ENCODE measurements around the gene FSTL4.
A peak's percentile ranks its signal among the peaks of the same experiment; 100 is the strongest.

Gene FSTL4

DNA sequence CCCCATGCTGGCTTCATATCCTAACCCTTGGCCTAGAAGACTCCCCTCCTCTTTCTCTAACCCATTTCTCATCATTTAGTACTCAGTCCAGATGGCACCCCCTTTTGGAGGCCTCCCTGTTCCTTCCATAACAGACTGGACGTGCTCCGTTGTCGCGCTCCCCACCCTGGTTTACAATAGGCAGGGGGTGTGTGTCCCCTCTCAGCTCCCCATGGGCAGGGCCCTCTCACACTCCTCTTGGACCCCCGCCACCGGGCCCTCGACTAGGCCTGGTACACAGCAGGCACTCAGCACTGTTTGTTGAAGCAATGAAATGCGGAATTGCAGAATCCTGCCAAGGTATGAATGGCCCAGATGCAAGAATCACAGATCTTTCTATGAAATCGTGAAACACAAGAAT, 227.4 kb downstream of the FSTL4 start:
- no peak for DNase-seq (ENCODE audit: low spot score)

DNA sequence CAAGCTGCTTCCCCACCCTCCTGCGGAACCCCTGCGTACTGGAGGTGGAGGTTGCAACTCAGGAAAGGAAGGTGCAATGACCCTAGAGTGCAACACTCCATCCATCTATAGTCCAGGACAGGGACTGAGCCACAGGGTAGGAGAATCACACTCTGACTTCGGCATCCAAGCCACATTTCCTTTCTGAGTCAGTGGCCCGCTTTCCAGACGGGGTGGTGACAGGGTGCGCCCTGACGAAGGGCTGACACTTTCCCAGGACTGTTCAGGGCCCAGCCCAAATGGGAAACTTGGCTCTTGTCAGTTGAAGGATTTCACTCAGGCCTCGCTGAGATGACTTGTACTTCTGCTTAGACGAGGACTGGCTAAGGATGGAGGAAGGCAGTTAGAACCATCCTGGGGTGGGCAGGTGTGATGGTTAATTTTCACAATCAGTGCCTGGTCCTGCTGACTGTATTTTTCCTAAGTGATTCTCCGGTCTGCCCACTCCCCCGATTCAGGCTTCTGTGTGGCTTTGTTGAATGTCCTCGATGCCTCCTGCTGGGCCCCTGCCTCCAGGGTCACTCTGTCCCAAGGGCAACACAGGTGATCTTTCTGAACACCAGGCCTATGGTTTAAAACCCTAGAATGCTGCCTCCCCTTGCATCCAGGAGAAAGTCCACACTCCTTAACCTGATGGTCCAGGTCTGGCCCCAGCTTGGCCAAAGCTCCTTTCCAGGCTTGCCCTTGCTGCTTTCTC, 228.1 kb downstream of the FSTL4 start:
- no peak for DNase-seq (ENCODE audit: low spot score)

DNA sequence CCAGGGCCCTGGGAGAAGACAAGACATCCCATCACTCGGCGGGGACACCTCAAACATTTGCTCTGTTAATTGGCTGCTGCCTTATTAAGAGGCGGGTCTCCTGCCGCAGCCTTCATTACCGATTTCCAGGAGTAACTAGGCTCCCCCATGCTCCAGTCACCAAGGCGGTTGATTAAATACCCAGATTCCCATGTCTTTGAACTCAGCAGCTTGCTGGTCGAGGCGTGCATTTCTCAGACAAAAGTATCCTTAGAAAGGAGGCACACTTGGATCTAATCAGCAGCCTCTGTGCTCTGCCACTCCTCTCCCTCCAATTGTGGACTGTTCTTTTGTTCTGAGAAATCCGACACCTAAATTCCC, 228.8 kb downstream of the FSTL4 start:
- DNase-seq (ENCODE audit: low spot score) = no peak

DNA sequence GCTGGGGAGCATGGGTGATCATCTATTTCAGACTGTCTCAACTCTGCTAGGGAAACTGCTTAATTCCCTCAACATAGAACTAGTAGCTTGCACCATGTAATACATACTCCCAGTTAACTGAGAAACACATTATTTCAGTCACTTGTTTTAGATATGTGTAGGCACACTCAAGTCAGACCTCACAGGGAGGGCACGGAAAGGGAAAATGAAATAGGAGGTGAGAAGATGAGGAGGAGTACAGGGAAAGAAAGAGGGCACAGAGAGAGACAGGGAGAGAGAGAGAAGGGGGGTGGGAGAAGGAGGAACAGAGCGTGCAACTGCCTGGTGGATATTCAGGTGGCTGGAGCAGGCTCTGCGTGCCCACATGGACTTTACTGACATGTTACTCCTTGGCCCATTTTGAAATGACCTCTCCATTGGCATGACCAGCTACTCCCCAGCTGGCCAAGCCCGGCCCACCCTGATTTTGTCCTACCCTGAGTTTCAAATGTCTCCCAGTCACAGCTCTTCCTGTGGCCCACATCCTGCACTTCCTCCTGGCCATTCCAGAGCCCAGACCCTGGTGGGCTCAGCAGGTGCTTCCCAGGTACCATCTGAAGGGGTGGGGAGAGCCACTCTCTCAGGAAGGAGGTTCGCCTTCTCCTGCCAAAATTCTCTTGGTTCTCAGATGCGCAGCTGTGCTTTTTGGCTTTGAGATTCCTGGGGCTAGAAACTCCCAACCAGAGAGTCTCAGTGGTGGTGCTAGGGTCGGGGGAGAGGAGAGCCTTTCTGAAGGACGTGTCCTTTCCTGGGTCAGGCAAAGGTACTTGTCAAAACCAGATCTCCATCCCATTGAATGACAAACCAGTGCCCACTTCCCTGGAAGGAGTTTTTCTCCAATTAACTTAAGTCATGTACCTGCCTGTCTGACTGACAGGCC, 229.4 kb downstream of the FSTL4 start:
- DNase-seq (ENCODE audit: low spot score) = no peak

DNA sequence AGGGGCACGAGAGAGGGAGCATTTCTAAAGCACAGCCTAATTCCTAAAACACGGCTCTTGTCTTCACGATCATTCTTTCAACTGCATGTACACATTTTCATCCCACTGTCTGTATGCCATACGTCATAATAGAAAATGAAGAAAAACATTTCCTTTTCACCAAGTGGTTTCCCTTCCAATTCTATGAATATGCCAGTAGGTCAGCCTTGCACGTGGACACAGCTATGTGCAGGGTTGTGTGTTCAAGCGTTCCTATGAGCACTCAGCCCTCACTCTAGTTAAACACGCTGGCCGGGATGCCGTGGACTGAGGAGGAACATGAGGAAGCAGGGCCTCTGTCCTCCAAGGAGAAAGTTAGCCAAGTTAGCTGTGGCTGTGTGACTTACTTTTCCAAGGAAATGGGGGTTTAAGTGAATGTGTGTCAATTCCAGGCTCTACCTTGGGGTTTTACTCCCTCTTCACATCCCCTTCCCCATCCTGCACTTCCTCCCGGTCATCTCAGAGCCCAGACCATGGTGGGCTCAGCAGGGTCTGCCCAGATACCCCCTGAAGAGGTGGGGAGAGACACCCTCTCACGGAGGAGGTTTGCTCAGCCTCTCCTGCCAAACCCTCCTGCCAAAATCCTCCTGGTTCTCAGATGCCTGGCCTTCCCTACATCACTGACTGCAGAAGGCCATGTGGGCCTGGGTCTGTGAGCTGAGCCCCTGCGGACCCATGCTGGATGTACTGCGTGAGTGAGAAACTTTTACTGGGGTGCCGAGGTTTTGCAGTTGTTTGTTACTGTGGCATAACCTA, 230.6 kb downstream of the FSTL4 start:
- no peak for DNase-seq (ENCODE audit: low spot score)

DNA sequence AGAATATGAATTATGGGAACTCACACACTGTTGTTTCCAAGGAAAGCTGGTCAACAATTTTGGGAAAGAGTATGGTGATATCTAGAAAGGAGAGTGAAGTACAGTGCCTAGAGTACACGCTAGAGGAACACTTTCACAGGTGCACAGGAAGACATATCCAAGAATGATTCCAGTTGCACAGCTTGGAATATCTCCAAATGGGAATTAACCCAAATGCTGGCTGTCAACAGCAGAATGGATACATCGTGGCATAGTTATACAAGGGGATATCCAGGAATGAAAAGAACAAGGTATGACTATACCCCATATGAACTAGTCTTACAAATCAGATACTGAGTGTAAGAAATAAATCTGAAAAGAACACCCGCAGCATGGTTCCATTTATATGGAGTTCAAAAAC, 231.3 kb downstream of the FSTL4 start:
- DNase-seq (ENCODE audit: low spot score) = no peak

DNA sequence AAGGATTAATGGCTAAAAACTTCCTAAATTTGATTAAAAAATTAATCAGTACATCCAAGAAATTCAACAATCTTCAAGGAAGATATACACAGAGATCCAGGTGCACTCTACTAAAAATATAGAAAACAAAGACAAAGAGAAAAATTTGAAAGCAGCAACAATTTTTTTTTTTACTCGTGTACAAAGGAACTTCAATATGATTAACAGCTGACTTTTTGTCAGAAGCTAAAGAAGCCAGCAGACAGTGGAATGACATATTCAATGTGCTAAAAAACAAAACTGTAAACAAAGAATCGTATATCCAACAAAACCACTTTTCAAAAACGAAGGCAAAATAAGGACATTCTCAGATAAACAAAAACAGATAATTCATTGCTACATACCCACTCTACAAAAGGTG, 234.6 kb downstream of the FSTL4 start:
- DNase-seq (ENCODE audit: low spot score) = no peak

DNA sequence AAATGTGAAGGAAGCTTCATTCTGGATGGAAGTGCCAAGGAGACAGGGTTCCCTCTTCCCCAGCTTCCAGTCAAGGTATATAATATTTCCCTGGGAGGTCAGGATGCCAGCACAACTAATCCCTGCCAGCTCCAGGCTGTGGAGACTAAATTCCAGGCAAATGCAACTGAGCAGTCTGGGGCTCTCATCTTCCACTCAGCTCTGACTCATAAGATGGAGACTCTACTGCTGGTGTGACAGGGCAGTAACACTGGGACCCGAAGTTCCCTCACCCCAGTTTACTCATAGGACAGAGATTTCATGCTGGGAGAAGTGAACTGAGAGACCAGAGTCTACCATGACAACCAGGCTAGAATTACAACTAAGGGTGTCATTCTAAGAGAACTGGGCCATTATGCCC, 235.4 kb downstream of the FSTL4 start:
- peak; percentile 11 for DNase-seq (ENCODE audit: low spot score)

DNA sequence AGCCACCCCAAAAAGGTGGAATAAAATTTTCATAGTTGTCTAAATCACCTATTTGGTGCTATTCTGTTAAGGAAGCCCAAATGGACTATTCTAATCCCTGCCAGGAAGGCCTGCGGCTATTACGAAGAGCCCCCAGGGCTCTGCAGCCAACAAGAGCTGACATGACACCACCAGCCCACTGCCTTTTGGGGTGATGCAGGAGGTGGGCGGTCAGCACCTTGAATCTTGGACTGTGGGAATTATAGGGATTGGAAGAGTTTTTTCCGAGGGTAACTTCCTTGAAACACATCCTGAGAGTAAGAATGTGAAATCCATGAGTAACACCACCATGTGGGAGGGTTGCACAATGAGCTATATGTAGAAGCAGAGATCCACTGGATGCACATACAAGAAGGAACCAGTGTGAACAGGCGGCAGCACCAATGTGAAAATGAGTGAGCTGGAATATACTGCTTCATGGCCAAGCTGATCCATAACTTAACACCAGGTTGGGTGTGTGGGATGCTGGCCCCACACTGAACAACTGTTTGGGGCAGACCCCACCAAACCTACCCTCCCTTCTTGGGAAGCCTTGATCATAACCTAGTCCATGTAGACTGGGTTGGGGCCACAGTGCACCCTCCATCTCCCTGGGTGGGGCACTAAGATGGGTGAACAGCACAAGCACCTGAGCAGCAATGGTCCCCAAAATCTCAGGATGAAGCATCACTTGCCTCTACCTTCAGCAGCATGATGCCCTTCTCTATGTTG, 239.0 kb downstream of the FSTL4 start:
- no peak for DNase-seq (ENCODE audit: low spot score)

DNA sequence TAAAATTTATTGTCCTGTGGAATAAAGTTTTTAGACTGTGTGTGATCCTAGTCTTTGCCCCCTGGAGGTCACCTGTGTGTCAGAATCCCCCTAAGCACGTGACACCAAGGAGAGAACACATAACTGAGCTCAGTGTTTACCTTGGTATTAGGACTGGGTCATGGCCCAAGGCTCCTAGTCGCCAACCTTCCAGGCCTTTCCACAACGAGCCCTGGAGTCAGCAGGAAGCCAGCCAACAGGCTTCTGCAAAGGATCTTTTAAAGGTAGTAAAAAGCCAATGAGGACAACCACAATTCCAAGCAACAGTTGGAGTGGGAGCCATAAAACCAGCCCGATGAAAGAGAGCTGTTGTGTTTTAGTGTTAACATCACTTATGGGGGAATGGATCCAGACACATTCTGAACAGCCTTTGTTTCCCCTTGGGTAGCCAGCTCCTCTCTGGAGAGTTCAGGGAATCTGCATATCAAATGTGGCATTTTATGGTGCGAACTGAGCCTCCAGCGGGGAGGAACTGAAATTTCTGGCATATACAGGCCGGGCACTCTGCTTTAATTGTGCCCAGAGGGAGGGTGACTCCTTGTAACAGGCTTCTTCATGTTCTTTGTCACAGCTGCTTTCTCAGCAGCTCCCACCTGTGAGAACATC, 239.9 kb downstream of the FSTL4 start:
- no peak for DNase-seq (ENCODE audit: low spot score)

DNA sequence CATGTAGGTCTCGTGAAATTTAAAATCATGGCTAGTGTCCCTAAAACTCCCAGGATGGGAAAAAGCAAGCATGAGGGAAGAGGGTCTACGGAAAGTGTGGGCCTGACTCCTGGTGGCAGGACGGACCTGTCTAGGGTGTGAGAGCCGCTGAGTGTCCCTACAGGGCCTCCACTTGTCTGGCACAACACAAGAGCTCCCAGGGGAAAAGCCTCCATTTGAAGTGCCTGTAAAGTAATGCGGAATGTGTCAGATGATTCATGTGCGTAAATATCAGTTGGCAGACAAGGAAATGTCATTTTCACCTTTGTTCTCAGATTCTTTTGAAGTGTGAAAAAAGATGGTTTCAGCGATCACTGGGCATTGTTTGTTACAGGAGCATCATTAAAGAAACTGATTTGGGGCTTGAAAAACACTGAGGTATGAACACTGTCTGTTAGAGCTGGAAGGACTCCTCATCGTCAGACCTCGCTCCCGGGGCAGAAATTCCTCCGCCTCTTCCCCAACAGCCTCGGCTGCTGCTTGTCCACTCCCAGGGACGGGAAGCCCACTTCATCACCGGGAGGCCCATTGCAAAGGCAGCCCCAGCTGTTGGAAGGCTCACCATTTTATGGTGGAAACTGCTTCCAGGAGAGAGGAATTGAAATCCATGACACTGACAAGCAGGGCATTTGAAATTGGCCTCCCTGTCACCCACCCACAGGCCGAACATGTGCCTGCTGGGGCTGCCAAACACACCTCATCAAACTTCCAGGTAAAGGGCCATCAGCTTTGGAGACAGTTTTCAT, 240.8 kb downstream of the FSTL4 start:
- DNase-seq (ENCODE audit: low spot score) = no peak

DNA sequence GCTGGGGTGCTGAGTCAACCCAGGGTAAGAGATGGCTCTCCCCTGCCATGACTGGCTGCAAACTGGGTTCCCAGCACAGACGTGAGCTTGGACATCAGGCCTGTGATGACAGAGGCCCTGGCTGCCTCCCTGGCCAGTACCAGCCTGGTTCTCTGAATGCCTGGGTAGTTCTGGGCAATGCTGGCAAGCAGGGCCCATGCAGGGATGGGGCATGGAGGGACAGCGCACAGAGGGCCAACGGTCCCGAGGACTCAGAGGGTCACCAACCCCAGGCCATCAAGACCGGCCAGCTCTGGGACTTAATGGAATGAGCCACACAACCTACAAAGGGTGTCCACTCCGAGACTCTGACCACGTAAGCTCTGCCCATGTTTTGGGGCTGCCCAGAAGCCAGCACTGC, 241.4 kb downstream of the FSTL4 start:
- no peak for DNase-seq (ENCODE audit: low spot score)

DNA sequence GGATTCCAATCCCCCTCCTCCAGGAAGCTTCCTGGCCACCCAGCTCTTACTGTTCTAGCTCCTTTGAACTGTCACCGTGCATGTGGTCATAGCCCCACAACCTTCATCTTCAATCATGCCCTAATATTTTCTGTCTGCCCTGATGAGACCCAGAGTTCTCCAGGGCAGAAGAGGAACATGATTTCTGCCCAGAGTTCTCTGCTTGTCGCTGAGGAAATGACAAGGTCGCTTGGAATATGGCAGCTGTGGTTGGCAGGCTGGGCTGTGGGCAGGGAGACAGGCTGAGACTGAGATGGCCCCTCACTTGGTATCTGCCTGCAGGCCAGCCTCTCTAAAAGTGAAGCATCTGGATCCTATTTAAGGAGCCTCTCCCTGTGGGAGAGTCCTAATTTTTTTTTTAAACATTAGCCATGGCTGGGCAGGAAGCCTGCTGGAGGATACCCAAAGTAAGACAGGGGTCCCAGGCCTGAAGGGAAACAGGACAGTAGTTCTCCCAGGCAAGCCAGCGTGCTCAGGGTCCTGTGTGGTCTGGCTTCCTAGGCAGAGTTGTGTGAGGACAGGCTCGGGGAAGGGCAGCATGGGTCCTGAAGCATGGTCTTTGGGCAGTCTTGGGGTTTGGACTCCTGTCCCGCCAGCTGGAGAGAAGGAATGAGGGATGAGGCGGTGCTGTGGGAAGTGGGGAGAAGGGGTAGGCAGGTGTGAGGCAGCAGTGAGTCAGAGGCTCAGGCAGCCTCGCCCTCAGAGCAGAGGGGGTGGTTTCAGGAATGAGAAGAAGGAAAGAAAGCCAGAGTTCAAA, 242.1 kb downstream of the FSTL4 start:
- peak; percentile 24 for DNase-seq (ENCODE audit: low spot score)

DNA sequence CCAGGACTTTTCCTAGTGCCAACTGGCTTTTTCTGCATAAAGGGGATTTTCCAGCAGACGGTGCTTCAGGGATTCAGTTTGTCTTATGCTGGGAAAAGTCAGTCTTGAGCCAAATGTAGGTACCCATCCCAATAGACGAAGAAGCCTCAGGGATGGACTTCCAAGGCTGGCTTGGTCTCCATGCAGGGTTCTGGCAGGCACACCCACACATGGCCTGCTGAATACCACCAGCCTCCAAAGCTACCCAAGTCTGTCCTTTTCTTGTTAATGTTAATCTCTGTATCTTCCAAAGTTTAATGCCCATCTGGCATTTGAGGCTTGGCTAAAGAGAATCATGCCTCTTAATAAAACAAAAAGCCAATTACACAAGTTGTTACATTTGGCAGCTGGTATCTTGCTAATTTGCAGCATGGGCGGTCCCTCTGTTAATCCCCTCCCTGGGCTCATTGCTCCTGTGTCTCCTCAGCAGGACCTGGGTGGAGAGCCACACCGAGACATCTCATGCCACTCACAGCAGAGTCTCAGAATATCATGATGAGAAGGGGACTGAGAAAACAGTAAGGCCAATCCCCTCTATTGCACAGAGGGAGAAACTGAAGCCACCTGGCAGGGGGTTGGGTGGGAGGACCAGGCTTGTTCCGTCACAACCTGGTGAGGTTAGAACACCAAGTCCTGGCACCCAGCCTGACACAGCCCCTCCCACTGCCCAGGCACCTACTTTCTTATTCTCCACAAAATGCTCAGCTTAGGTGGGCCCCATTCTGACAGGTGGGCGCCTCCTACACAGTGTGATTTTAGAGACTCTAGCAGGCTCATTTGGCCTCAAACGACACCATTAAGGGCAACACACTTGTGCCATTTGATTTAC, 243.2 kb downstream of the FSTL4 start:
- DNase-seq (ENCODE audit: low spot score) = no peak

DNA sequence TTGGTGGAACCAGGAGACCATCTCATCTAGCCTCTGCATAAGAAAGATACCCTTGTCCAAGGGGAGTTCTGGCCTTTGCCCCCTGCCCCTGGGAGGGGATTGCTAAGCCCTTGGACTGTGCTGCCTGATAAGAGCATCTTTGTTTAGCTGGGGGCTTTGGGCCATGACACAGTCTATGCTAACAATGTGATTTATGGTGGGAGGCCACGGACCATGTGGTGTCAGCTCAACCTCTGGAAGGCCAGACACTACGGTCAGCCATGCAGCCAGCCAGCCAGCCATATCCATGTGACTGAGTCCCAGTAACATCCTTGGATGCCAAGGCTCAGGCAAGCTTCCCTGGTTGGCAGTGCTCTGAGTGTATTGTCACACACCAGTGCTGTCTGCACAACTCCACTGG, 244.4 kb downstream of the FSTL4 start:
- DNase-seq (ENCODE audit: low spot score) = no peak

DNA sequence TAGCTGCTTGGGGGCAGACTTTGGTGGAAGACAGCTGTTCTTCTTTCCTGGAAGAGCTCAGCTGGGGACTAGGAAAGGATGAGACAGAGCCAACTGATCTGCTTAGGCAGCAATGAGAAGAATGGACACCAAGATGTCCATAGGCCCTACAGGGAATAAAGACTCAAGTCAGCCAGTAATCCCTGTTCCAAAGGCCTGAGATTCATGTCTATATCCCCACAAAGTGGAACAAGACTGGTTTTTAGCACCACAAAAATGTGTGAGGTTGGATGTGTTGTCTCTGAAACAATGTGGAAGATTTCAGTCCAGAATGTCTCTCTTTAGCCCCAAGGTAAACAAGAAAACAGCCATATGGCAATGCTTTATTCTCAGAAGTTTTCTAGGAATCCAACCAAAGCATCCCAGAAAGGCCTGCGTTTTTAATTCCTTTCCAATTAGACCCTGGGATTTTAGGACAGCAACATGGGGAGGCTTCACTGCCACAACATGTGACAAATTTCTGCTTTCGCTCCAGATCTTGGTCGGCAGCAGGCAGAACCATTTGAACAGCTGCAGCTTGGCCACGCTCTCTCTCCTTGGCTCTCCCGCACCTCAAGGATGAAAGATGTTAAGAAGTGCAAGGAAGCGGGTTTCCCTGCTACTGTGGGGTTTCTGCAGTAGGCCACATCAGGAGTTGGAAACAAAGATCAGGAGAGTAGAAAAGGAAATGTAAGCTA, 245.1 kb downstream of the FSTL4 start:
- peak; percentile 4 for DNase-seq (ENCODE audit: low spot score)

DNA sequence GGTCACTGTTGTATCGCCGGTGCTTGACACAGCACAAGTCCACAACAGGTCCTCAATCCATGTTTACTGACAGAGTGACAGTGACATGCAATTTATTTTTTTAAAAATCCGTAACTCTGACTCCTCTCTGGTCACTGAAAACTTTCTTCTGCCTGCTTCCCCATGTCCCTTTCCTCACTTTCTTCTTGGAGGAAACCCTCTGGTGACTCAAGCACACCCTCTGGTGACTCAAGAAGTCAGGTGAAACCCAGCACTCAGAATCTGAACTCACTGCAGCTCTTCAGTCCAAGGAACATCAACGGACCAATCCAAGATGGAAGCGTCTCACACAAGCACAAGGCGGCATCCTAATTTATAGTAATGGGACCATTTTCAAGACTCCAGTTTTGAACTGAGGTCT, 245.9 kb downstream of the FSTL4 start:
- no peak for DNase-seq (ENCODE audit: low spot score)

DNA sequence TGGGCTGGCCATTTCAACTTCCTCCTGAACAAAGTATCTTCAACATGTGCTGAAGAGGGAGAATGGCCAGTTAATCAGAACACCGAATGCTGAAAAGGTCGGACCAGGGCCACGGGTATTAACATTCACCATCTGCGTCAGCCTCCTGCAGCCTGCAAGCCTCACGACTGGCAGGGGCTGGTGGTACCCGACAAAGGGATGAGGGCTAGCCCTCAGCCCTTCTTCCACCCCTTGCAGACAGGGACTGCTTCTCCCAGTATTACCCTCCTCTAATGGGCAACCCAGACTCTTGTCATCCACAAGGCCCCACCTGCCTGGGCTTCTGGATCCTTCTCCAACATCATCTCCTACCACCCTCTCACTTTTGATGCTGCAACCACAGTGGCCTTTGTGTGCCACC, 246.6 kb downstream of the FSTL4 start:
- DNase-seq (ENCODE audit: low spot score) = no peak
